HFFc6 (cell line): Measurements from ENCODE around the gene CKB. TPM values are rescaled to one million over a fixed set of nuclear protein-coding genes. Genes with fewer than 3 reads are reported as not detected.

ENCODE experiments used
- DNase-seq: peaks from one replicate; pipeline ENCODE4 v3.0.0-alpha.2; 2018
- H3K27ac Mint-ChIP-seq: 2 replicates; pipeline ENCODE4 v1.8.0; 2020; ENCODE audit warnings: mild to moderate bottlenecking, mixed read lengths
- H3K27me3 Mint-ChIP-seq: 2 replicates; pipeline ENCODE4 v1.8.0; 2021; ENCODE audit warnings: mild to moderate bottlenecking, moderate library complexity, mixed read lengths; ENCODE audit not compliant: insufficient read depth
- H3K36me3 Mint-ChIP-seq: 2 replicates; pipeline ENCODE4 v1.8.0; 2021; ENCODE audit warnings: low read depth, mixed read lengths
- H3K4me1 Mint-ChIP-seq: 2 replicates; pipeline ENCODE4 v1.8.0; 2020; ENCODE audit warnings: low read depth, mixed read lengths
- H3K4me3 Mint-ChIP-seq: 2 replicates; pipeline ENCODE4 v1.8.0; 2020; ENCODE audit warnings: mild to moderate bottlenecking, moderate library complexity, mixed read lengths
- H3K9me3 Mint-ChIP-seq: 2 replicates; pipeline ENCODE4 v1.8.0; 2020; ENCODE audit warnings: mild to moderate bottlenecking, mixed read lengths
- CTCF ChIP-seq: fragments of 200-600 bp; sonication (generic); IDR thresholded peaks from 2 replicates; pipeline ENCODE4 v1.5.0; 2021; ENCODE audit warnings: antibody characterized with exemption, mild to moderate bottlenecking
- total RNA-seq, 6 experiments: library from RNA; stranded (reverse); fragmentation: NEBNext Ultra II Directional; extraction: Animal tissue kit (Norgen Biotek cat#: 25700); gene quantifications; 2 replicates in 1 of 6; 3 replicates in 5 of 6; pipeline ENCODE4 v1.2.3, GENCODE V29; 2021

Gene CKB
- total RNA-seq, 6 experiments from 2014 or later = 16.6 to 31.3 (median 19.4) TPM

- TF ChIP-seq CTCF = no peak
- Mint-ChIP-seq H3K4me3 (no peak overlapping the region), H3K27ac (no peak overlapping the region), H3K36me3 (peaks cover 50% of the 10 kb centered on the region), H3K9me3 (no peaks in the 10 kb centered on the region), H3K4me1 (peaks cover 7% of the 10 kb centered on the region), H3K27me3 (peaks cover 2% of the 10 kb centered on the region; the same call in 1 of the 2 replicates)
- no peak for DNase-seq
Observed at GRCh38 chr14:103476065-103476464, 46.6 kb downstream of the CKB start.

- H3K9me3 Mint-ChIP-seq = no peaks in the 10 kb centered on the region
- peaks cover 12% of the 10 kb centered on the region for H3K4me1 Mint-ChIP-seq
- DNase-seq = no peak
- H3K27me3 Mint-ChIP-seq = peaks cover 2% of the 10 kb centered on the region; the same call in 1 of the 2 replicates
- TF ChIP-seq CTCF = no peak
- peaks cover 52% of the 10 kb centered on the region for H3K36me3 Mint-ChIP-seq
- no peak overlapping the region for H3K4me3 Mint-ChIP-seq
- H3K27ac Mint-ChIP-seq = no peak overlapping the region
Observed at GRCh38 chr14:103474893-103475292, 47.7 kb downstream of the CKB start.

DNA sequence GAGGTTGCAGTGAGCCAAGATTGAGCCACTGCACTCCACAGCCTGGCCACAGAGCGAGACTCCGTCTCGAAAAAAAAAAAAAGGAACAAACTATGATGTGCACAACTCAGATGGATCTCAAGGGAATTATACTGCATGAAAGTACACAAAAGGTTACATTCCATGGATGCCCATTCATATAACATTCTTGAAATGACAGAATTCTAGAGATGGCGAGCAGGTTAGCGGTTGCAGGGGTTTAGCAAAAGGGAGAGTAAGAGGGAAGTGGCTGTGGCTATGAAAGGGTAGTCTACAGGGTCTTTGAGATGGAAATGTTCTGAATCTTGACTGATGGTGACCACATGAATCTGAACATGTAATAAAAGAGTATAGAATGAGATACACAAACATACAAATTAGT lies 49.7 kb downstream of the CKB start:
- TF ChIP-seq CTCF = no peak
- Mint-ChIP-seq H3K36me3 (peaks cover 53% of the 10 kb centered on the region), H3K27ac (peak overlapping the region; percentile 27), H3K27me3 (peaks cover 2% of the 10 kb centered on the region; the same call in 1 of the 2 replicates), H3K4me3 (no peak overlapping the region), H3K4me1 (peaks cover 12% of the 10 kb centered on the region), H3K9me3 (no peaks in the 10 kb centered on the region)
- no peak for DNase-seq

Other genes with a start within 250 kb of the CKB start
- gene EIF5, start 188.6 kb downstream of the CKB start, total RNA-seq = 100 to 1,000 TPM; 181 to 217 (median 203) TPM
- 10 to 100 TPM; 57.4 to 71.8 (median 65.7) TPM for gene MARK3, start 137.4 kb downstream of the CKB start, total RNA-seq
- 10 to 100 TPM; 12.0 to 14.9 (median 13.4) TPM for gene TRMT61A, start 6.4 kb upstream of the CKB start, total RNA-seq
- gene BAG5, start 39.8 kb upstream of the CKB start, total RNA-seq = 10 to 100 TPM; 22.6 to 25.8 (median 23.6) TPM
- 10 to 100 TPM; 38.7 to 54.8 (median 46.9) TPM for gene COA8, start 40.1 kb upstream of the CKB start, total RNA-seq
- 100 to 1,000 TPM; 179 to 204 (median 189) TPM for gene KLC1, start 106.4 kb upstream of the CKB start, total RNA-seq
- 10 to 100 TPM in 5 of 6 experiments, 1 to 10 TPM in 1; 7.3 to 15.7 (median 13.4) TPM for gene XRCC3, start 192.6 kb upstream of the CKB start, total RNA-seq
- gene ZFYVE21, start 193.0 kb upstream of the CKB start, total RNA-seq = 10 to 100 TPM; 40.9 to 47.7 (median 42.1) TPM